Sigmoid colon (tissue), 7 donors: ENCODE data around the gene ILKAP. TPM values are rescaled to one million over a fixed set of nuclear protein-coding genes. Genes with fewer than 3 reads are reported as not detected.
A peak's percentile ranks its signal among the peaks of the same experiment; 100 is the strongest.

Source experiments
- DNase-seq: peaks from one replicate; pipeline ENCODE4 v3.0.0-alpha.2; 2019
- H3K27ac ChIP-seq, 4 donors: fragments of 200-600 bp; sonication (generic); one replicate each; pipeline ENCODE4 v1.5.1; 2016 to 2019; ENCODE audit warnings: mild to moderate bottlenecking in 1 of 4
- H3K27me3 ChIP-seq, 3 donors: fragments of 200-600 bp; sonication (generic); one replicate each; pipeline ENCODE4 v1.5.1; 2019; ENCODE audit warnings: mild to moderate bottlenecking in 1 of 3
- H3K36me3 ChIP-seq, 4 donors: fragments of 200-600 bp; sonication (generic); one replicate each; pipeline ENCODE4 v1.5.1; 2016 to 2019
- H3K4me1 ChIP-seq, 4 donors: fragments of 200-600 bp; sonication (generic); one replicate each; pipeline ENCODE4 v1.5.1; 2017 to 2019
- H3K4me3 ChIP-seq, 4 donors: fragments of 200-600 bp; sonication (generic); one replicate each; pipeline ENCODE4 v1.5.1; 2017 to 2019; ENCODE audit warnings: mild to moderate bottlenecking in 2 of 4, moderate library complexity in 1 of 4
- H3K9me3 ChIP-seq, 4 donors: fragments of 200-600 bp in 3 of 4; sonication (generic) in 3 of 4; one replicate each; pipeline versions ENCODE4 v1.5.1 to v1.6.1; 2013 to 2019
- CTCF ChIP-seq, 4 experiments: fragments of 450-650 bp in 3 of 4; fragments of 200-600 bp in 1 of 4; IDR thresholded peaks; one replicate each; pipeline ENCODE4 v1.5.1; 2016 to 2019; ENCODE audit warnings: antibody characterized with exemption in 4 of 4, mild to moderate bottlenecking in 3 of 4, moderate library complexity in 2 of 4
- EP300 ChIP-seq, 4 donors: sonication (generic); formaldehyde crosslinking; IDR thresholded peaks; one replicate each; pipeline ENCODE4 v1.6.1; 2017; ENCODE audit warnings: antibody characterized with exemption in 4 of 4
- POLR2A ChIP-seq, 2 donors: fragments of 450-650 bp; IDR thresholded peaks; one replicate each; pipeline ENCODE4 v1.6.1; 2016; ENCODE audit warnings: antibody characterized with exemption in 2 of 2, mild to moderate bottlenecking in 2 of 2, moderate library complexity in 2 of 2
- POLR2AphosphoS5 ChIP-seq, 4 donors: sonication (generic); formaldehyde crosslinking; IDR thresholded peaks; one replicate each; pipeline ENCODE4 v1.6.1; 2017; ENCODE audit warnings: antibody characterized with exemption in 4 of 4
- WGBS, 2 donors: extraction: QIAGEN DNeasy Blood & Tissue Kit; methylation state at CpG; one replicate each; pipeline ENCODE4 v1.1.7; 2013; 5-methylcytosine and 5-hydroxymethylcytosine counted together
- intact Hi-C: fragments of 100-400 bp; cut with DNase I; formaldehyde crosslinking; loops from one replicate; pipeline ENCODE4 v1.15.1; 2023
- polyA plus RNA-seq, 3 donors: library from polyadenylated mRNA; stranded (reverse); fragments of 200-250 nt; gene quantifications; one replicate each; pipeline ENCODE4 v1.2.3, GENCODE V29; 2013
- total RNA-seq, 4 donors: library from RNA; depleted of rRNA; stranded (reverse); fragments of >200 nt; gene quantifications; one replicate each; pipeline ENCODE4 v1.1.0, GENCODE V29; 2016
- donor health status: healthy with polysubstance abuse.
- donor health status: Bipolar disorder and iron deficiency.
- donor health status: healthy.

ILKAP gene
- total and polyA plus RNA-seq, 7 donors, result 26.4 to 57.3 (median 40.6) TPM

GRCh38 chr2:238250896-238251295 is 47.4 kb upstream of the ILKAP start:
- TF ChIP-seq POLR2A (IDR thresholded peaks at IDR 0.05), result no peak
- no peak for TF ChIP-seq EP300 (IDR thresholded peaks at IDR 0.05)
- TF ChIP-seq POLR2AphosphoS5 (IDR thresholded peaks at IDR 0.05), result no peak
- Histone ChIP-seq H3K27me3 (no peaks in the 10 kb centered on the region), H3K9me3 (no peaks in the 10 kb centered on the region), H3K4me3 (no peak overlapping the region), H3K36me3 (peaks cover 16 to 90% (median 35%) of the 10 kb centered on the region in 4 donors), H3K4me1 (no peaks in the 10 kb centered on the region), H3K27ac (no peak overlapping the region)
- DNase-seq, result no peak
- 94 to 96% methylated on average over 7 of the region's 7 CpGs for WGBS, 2 donors
- intact Hi-C loops, result no loop called here

DNA sequence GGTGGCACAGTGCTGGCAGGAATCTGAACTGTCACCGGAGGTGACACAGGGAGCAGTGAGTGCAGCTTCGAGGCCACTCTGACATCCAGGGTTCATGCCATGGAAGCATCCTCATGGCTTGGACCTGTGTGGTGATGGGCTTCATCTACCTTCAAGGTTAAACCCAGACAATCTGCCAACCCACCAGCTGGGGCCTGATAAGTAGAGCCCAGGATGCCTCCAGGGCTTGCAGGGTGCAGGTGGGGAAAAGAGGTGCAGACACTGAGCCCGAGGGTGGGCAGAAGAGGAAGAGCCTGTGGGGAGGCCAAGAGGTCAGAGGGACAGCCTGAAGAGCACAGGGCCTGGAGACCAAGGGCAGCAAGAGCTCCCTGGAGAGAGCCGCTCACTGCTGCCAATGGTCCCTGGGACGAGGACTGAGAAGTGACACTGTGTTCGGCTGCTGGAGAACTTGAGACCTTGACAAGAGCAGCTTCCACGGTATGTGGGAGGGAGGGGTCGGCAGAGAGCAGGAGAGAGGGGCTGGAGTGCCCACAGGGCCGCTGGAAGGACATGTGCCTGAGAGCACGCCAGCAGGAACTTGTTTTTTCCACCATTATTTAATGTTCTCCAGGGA is 44.5 kb upstream of the ILKAP start:
- intact Hi-C loops, result no loop called here

GRCh38 chr2:238247002-238247822 is 43.7 kb upstream of the ILKAP start:
- H3K9me3 ChIP-seq, result no peaks in the 10 kb centered on the region
- no peak overlapping the region for H3K27ac ChIP-seq
- H3K4me3 ChIP-seq, result no peak overlapping the region
- peak; percentile 47 for DNase-seq
- 86 to 91% methylated on average over 13 of the region's 13 CpGs for WGBS, 2 donors
- H3K4me1 ChIP-seq, result peaks cover 0 to 18% (median 15%) of the 10 kb centered on the region in 4 donors
- no peaks in the 10 kb centered on the region for H3K27me3 ChIP-seq
- TF ChIP-seq CTCF (IDR thresholded peaks at IDR 0.05) (no peak), POLR2AphosphoS5 (IDR thresholded peaks at IDR 0.05) (no peak), POLR2A (IDR thresholded peaks at IDR 0.05) (no peak), EP300 (IDR thresholded peaks at IDR 0.05) (no peak)
- intact Hi-C loops, result no loop called here
- peaks cover 14 to 64% (median 16%) of the 10 kb centered on the region in 4 donors for H3K36me3 ChIP-seq

More for the DNA sequence above, 44.5 kb upstream of the ILKAP start:
- H3K27me3 ChIP-seq, result no peaks in the 10 kb centered on the region
- TF ChIP-seq POLR2A (IDR thresholded peaks at IDR 0.05), result no peak
- TF ChIP-seq POLR2AphosphoS5 (IDR thresholded peaks at IDR 0.05), result no peak
- TF ChIP-seq EP300 (IDR thresholded peaks at IDR 0.05), result no peak
- no peak for TF ChIP-seq CTCF (IDR thresholded peaks at IDR 0.05)
- peaks cover 0 to 11% (median 8%) of the 10 kb centered on the region in 4 donors for H3K4me1 ChIP-seq
- peaks cover 18 to 71% (median 21%) of the 10 kb centered on the region in 4 donors for H3K36me3 ChIP-seq
- H3K4me3 ChIP-seq, result no peak overlapping the region
- H3K27ac ChIP-seq, result no peak overlapping the region
- H3K9me3 ChIP-seq, result no peaks in the 10 kb centered on the region
- DNase-seq, result peak; percentile 43
- WGBS, 2 donors, result 86 to 92% methylated on average over 10 of the region's 10 CpGs

DNA sequence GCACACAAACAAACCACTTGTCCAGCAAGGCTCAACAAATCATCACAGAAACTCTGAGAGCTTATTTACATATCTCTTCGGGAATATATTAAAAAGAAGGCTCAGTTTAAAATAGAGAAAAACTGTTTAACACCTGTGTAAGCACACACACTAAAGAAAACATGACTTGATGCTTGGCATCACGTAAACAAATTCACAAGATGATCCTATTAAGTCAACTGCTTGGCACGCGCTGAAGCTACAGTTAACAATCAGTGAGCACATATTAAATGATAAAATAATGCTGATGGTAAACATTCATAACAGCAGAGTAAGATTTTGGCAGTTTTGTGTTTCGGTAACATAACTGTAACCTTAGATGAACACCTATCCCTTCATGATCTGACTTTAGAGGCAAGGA is 40.7 kb upstream of the ILKAP start:
- H3K4me1 ChIP-seq, result peaks cover 0 to 41% (median 37%) of the 10 kb centered on the region in 4 donors
- intact Hi-C loops, result no loop called here
- no peaks in the 10 kb centered on the region for H3K9me3 ChIP-seq
- no peak for DNase-seq
- TF ChIP-seq POLR2A (IDR thresholded peaks at IDR 0.05), result no peak
- no peak for TF ChIP-seq POLR2AphosphoS5 (IDR thresholded peaks at IDR 0.05)
- no peak for TF ChIP-seq EP300 (IDR thresholded peaks at IDR 0.05)
- no peak for TF ChIP-seq CTCF (IDR thresholded peaks at IDR 0.05)
- H3K36me3 ChIP-seq, result peaks cover 5 to 35% (median 9%) of the 10 kb centered on the region in 4 donors
- peak overlapping the region in 2 of 4 donors; percentile 77 to 83 for H3K27ac ChIP-seq
- WGBS, 2 donors, result 77 to 84% methylated on average over 5 of the region's 5 CpGs
- H3K27me3 ChIP-seq, result no peaks in the 10 kb centered on the region
- no peak overlapping the region for H3K4me3 ChIP-seq

DNA sequence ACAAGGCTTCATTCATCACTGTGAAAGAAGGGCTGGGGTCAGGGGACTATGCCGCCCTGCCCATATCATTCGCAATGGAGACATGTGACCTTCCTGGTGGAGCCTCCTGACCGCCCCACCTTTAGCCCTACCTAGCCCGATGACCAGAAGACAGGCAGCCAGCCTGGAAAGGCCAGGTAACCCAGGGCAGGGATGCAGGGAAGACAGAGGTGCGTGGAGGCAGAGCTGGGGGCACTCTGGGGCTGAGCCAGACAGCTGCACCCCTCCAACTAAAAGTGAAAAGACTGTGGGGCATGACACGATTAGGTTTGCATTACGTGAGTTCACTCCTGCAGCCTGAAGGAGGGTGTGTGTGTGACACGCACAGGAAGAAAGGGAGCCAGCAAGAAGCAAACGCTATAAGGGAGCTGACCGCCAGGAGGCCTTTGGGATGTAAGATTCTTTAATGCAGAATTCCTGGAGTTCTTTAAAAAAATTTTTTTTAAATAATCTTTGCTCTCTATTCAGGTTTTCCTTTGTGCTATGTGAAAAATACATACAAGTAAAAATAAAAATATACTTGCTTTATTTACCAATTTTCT is 40.1 kb upstream of the ILKAP start:
- TF ChIP-seq CTCF (IDR thresholded peaks at IDR 0.05) (peak in 1 of 4 experiments; percentile 9), POLR2A (IDR thresholded peaks at IDR 0.05) (no peak)
- Histone ChIP-seq H3K36me3 (peaks cover 5 to 35% (median 9%) of the 10 kb centered on the region in 4 donors), H3K9me3 (no peaks in the 10 kb centered on the region), H3K4me3 (no peak overlapping the region), H3K4me1 (peaks cover 0 to 47% (median 41%) of the 10 kb centered on the region in 4 donors), H3K27ac (peak overlapping the region; percentile 32 to 83 (median 68)), H3K27me3 (no peaks in the 10 kb centered on the region)
- WGBS, 2 donors, result 42 to 80% methylated on average over 10 of the region's 10 CpGs
- no peak for DNase-seq
- intact Hi-C loops, result no loop called here
